Endothelial cell of umbilical vein (primary cell): Measurements from ENCODE around the gene GABRA5.

Source experiments
- CTCF ChIP-seq, 2 donors: IDR thresholded peaks; 1 replicate in 1 of 2; 2 replicates in 1 of 2; pipeline ENCODE4 v1.5.1; 2011; ENCODE audit warnings: low read length in 2 of 2, mild to moderate bottlenecking in 2 of 2, moderate library complexity in 2 of 2, control low read depth in 1 of 2, inconsistent platforms in 1 of 2, low read depth in 1 of 2; ENCODE audit not compliant: insufficient read depth in 1 of 2; ENCODE audit errors: extremely low read depth in 1 of 2
- POLR2A ChIP-seq: IDR thresholded peaks from 2 replicates; pipeline ENCODE4 v1.6.1; 2012; ENCODE audit warnings: low read depth, mild to moderate bottlenecking, control low read depth, low read length

GRCh38 chr15:26886566-26886965, 19.7 kb downstream of the GABRA5 start:
- no peak for TF ChIP-seq POLR2A
- no peak for TF ChIP-seq CTCF (IDR thresholded peaks at IDR 0.05; ENCODE audit: extremely low read depth in 1 of 2, insufficient read depth in 1 of 2, low read depth in 1 of 2, low read length in 2 of 2)
